Breast epithelium (tissue), 4 donors: Measurements from ENCODE around the gene YOD1. TPM values are rescaled to one million over a fixed set of nuclear protein-coding genes. Genes with fewer than 3 reads are reported as not detected.
A peak's percentile ranks its signal among the peaks of the same experiment; 100 is the strongest.

Source experiments
- DNase-seq, 2 donors: peaks; one replicate each; pipeline ENCODE4 v3.0.0-alpha.2; 2019; ENCODE audit warnings: low spot score in 2 of 2
- H3K27ac ChIP-seq, 2 donors: fragments of 200-600 bp; sonication (generic) in 1 of 2; one replicate each; pipeline ENCODE4 v1.5.1; 2016 to 2019; ENCODE audit warnings: mild to moderate bottlenecking in 1 of 2
- H3K27me3 ChIP-seq, 2 donors: fragments of 200-600 bp; sonication (generic) in 1 of 2; one replicate each; pipeline versions ENCODE4 v1.5.1 to v1.6.0; 2017 to 2019; ENCODE audit warnings: control low read depth in 1 of 2, mild to moderate bottlenecking in 1 of 2
- H3K36me3 ChIP-seq: fragments of 200-600 bp; one replicate; pipeline ENCODE4 v1.5.1; 2019
- H3K4me1 ChIP-seq, 2 donors: fragments of 200-600 bp; sonication (generic); one replicate each; pipeline ENCODE4 v1.5.1; 2016 to 2019; ENCODE audit warnings: control low read depth in 1 of 2
- H3K4me3 ChIP-seq, 3 donors: fragments of 200-600 bp; sonication (generic); 1 replicate in 2 of 3; 2 replicates in 1 of 3; pipeline ENCODE4 v1.5.1; 2016 to 2019; ENCODE audit warnings: mild to moderate bottlenecking in 3 of 3, moderate library complexity in 2 of 3
- H3K9me3 ChIP-seq, 2 donors: fragments of 200-600 bp; sonication (generic) in 1 of 2; one replicate each; pipeline ENCODE4 v1.5.1; 2016 to 2019; ENCODE audit warnings: control low read depth in 1 of 2
- POLR2A ChIP-seq: fragments of 450-650 bp; IDR thresholded peaks from one replicate; pipeline ENCODE4 v1.6.1; 2016; ENCODE audit warnings: antibody characterized with exemption, mild to moderate bottlenecking, moderate library complexity
- POLR2AphosphoS5 ChIP-seq, 3 donors: sonication (generic); formaldehyde crosslinking; IDR thresholded peaks; one replicate each; pipeline ENCODE4 v1.6.1; 2017; ENCODE audit warnings: antibody characterized with exemption in 3 of 3
- intact Hi-C: fragments of 100-400 bp; cut with DNase I; formaldehyde crosslinking; loops from one replicate; pipeline ENCODE4 v1.15.1; 2023; ENCODE audit warnings: low total_unique reads
- total RNA-seq, 3 donors: library from RNA; depleted of rRNA; stranded (reverse); fragments of >200 nt; gene quantifications; one replicate each; pipeline ENCODE4 v1.1.0, GENCODE V29; 2016
- TF ChIP-seq, protein P1 (sequence below), 3 donors: fragments of 450-650 bp; IDR thresholded peaks; one replicate each; pipeline ENCODE4 v1.5.1; 2016 to 2017; ENCODE audit warnings: antibody characterized with exemption in 3 of 3, mild to moderate bottlenecking in 3 of 3, moderate library complexity in 3 of 3

Gene YOD1
- total RNA-seq, 3 donors from 2014 or later = 6.9 to 13.3 (median 9.2) TPM

DNA sequence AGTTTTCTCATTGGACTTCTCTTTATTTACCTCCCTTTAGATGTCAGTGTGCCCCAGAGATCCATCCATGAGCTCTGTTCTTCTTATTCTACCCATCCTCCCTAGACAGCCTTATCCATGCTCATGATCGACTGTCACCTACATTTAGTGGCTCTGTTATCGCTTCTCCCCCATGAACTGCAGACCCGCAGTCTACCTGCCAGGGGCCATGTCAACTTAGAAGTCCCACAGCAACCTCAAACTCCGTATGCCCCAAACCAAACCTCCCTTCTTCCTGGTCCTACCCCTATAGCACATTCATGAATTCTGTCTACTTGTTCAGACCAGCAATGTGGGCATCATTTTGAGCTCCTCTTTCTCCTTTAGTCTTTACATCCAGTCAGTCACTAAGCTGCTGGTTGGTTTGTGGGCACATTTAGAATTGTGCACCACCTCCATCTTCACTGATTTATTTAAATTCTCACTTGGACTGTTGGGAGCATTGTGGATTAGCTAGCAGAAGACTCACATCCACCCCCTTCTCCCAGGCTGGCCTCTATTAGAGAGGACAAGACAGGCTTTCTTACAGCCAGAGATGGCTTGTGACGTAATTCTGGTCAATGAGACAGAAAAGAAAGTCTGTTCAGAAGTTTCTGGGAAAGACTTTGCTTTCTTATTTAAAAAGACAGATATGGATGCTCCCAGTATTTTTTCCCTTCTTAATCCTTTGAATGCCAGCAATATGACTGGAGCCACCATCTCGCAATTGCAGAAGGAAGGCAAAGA lies 37.5 kb downstream of the YOD1 start:
- H3K9me3 ChIP-seq = peaks cover 0 to 9% of the 10 kb centered on the region in 2 donors
- H3K4me1 ChIP-seq = peaks cover 0 to 5% of the 10 kb centered on the region in 2 donors
- no peak overlapping the region for H3K27ac ChIP-seq
- no peaks in the 10 kb centered on the region for H3K36me3 ChIP-seq
- TF ChIP-seq POLR2A (no peak), POLR2AphosphoS5 (IDR thresholded peaks at IDR 0.05) (no peak)
- TF ChIP-seq, protein P1, sequence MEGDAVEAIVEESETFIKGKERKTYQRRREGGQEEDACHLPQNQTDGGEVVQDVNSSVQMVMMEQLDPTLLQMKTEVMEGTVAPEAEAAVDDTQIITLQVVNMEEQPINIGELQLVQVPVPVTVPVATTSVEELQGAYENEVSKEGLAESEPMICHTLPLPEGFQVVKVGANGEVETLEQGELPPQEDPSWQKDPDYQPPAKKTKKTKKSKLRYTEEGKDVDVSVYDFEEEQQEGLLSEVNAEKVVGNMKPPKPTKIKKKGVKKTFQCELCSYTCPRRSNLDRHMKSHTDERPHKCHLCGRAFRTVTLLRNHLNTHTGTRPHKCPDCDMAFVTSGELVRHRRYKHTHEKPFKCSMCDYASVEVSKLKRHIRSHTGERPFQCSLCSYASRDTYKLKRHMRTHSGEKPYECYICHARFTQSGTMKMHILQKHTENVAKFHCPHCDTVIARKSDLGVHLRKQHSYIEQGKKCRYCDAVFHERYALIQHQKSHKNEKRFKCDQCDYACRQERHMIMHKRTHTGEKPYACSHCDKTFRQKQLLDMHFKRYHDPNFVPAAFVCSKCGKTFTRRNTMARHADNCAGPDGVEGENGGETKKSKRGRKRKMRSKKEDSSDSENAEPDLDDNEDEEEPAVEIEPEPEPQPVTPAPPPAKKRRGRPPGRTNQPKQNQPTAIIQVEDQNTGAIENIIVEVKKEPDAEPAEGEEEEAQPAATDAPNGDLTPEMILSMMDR (IDR thresholded peaks at IDR 0.05) = no peak
- DNase-seq = no peak
- no peaks in the 10 kb centered on the region for H3K27me3 ChIP-seq
- H3K4me3 ChIP-seq = no peak overlapping the region
- intact Hi-C loops = no loop called here

DNA sequence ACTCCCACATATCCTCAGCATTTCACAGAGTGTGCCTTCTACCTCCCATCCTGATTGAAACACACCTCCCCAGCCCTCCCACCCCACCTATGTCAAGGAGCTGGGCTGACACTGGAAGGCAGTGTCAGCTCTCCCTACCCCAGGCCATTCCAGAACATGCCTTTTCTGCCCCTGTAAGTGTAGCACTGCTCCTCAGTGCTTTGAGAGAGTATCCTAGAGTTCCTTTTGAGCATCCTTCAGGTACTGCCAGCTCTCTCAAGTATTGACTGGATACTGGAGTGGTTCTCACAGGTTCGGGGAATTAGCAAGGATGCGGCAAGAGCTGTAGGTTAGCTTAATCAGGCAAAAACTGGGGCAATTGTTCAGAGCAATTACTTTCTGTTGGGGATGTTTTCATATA lies 40.3 kb downstream of the YOD1 start:
- peak overlapping the region in 1 of 2 donors; percentile 95 for H3K27ac ChIP-seq

DNA sequence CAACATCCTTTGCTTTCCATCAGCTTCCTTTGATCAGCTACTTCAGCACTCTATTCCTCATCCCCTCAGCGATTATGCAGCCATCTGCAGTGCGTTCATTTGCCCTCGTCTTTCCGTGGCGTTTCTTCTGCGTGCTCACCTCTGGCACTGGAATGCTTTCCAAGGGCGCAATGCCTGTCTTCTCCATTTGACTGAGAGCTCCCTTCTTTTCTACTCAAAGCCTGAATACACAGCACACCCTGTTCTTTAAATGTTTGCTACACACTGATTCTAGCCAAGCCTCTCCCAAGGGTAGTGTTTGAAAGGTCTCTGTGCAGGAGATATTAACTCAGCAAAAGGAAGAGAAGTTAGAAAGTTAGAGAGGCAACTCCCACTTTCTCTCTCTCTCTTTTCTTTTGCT lies 41.1 kb downstream of the YOD1 start:
- Histone ChIP-seq H3K9me3 (peaks cover 0 to 19% of the 10 kb centered on the region in 2 donors), H3K4me1 (peaks cover 0 to 4% of the 10 kb centered on the region in 2 donors), H3K27me3 (no peaks in the 10 kb centered on the region), H3K27ac (peak overlapping the region in 1 of 2 donors; percentile 95), H3K36me3 (no peaks in the 10 kb centered on the region), H3K4me3 (no peak overlapping the region)
- TF ChIP-seq POLR2A = no peak
- TF ChIP-seq, protein P1 (IDR thresholded peaks at IDR 0.05) = no peak
- TF ChIP-seq POLR2AphosphoS5 (IDR thresholded peaks at IDR 0.05) = no peak
- DNase-seq = no peak
- intact Hi-C loops = no loop called here

More for the DNA sequence above, 40.3 kb downstream of the YOD1 start:
- DNase-seq = no peak
- Histone ChIP-seq H3K27me3 (no peaks in the 10 kb centered on the region), H3K4me3 (no peak overlapping the region), H3K9me3 (peaks cover 0 to 19% of the 10 kb centered on the region in 2 donors), H3K36me3 (no peaks in the 10 kb centered on the region), H3K4me1 (peaks cover 0 to 4% of the 10 kb centered on the region in 2 donors)
- TF ChIP-seq, protein P1 (IDR thresholded peaks at IDR 0.05) = no peak
- TF ChIP-seq POLR2A = no peak
- no peak for TF ChIP-seq POLR2AphosphoS5 (IDR thresholded peaks at IDR 0.05)
- intact Hi-C loops = no loop called here

DNA sequence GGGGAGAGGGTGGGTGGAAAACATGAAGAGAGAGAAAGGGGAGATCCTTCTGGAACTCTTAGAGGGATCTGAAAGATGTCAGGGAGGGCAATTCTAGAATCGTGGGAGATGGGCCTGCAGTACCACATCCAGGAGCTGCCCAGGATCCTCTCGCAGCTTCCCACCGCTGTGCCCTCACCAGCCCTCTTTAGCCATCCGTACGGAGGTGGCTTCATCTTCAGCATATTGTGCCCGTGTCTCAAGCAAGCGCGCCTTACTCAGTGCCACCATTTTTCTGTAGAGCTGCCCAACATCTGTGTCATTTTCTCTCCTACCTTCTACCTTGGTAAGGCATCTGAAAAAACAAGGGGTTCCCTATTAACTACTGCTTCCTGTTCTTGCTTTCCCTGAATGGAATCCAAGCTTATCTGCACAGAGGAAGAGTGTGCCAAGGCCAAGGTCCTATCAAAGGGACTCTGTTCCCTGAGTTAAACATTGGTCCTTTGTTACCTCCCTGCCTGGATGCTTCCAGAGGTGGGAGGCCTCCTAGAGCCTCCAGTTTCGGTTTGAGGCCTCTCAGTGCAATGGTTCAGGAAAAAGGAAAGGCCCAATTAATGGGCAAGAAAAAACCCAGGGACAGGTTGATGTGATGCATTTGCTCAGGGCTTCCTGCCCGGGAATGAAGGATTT lies 41.7 kb downstream of the YOD1 start:
- no peaks in the 10 kb centered on the region for H3K27me3 ChIP-seq
- H3K4me3 ChIP-seq = no peak overlapping the region
- peak overlapping the region; percentile 90 to 95 for H3K27ac ChIP-seq
- TF ChIP-seq POLR2AphosphoS5 (IDR thresholded peaks at IDR 0.05) (no peak), POLR2A (no peak)
- TF ChIP-seq, protein P1 (IDR thresholded peaks at IDR 0.05) = no peak
- H3K36me3 ChIP-seq = no peaks in the 10 kb centered on the region
- peaks cover 0 to 19% of the 10 kb centered on the region in 2 donors for H3K9me3 ChIP-seq
- no peak for DNase-seq
- peaks cover 0 to 4% of the 10 kb centered on the region in 2 donors for H3K4me1 ChIP-seq
- intact Hi-C loops = no loop called here
